HK-2 (cell line): Measurements from ENCODE around the gene GDF11.
A peak's percentile ranks its signal among the peaks of the same experiment; 100 is the strongest.

ENCODE experiments used
- DNase-seq: peaks from one replicate; pipeline ENCODE4 v3.0.0-alpha.2; 2018; ENCODE audit not compliant: unreplicated experiment

GDF11 gene

DNA sequence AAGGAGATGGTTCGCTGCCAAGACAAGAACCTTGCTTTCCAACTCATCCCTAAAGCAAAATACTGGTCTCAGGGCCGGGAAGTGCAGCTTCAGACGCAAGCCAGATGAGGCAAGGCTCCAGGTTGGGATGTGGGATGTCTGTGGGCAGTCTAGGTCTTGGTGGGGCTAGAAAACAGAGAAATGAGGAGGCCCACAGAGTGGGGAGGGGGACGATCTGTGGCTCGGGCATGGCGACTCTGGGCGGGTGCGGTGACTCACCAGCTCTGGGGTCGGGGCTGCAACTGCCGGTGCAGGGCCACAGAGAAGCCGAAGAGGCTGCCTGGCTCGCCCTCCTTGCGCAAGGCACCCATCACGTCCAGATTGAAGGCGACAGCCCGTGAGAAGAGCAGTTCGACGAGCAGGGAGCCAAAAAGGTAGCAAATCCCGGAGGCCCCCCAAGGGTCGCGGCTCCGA lies 35.7 kb upstream of the GDF11 start:
- peak; percentile 17 for DNase-seq

GRCh38 chr12:55707841-55708694 lies 34.9 kb upstream of the GDF11 start, which contains the start of gene ITGA7:
TSS of gene ITGA7 (minus strand) at chr12:55707904. CDS start at chr12:55707682, 222 bp downstream.
- DNase-seq = peak; percentile 35

GRCh38 chr12:55708695-55709233 lies 34.2 kb upstream of the GDF11 start:
- DNase-seq = no peak

DNA sequence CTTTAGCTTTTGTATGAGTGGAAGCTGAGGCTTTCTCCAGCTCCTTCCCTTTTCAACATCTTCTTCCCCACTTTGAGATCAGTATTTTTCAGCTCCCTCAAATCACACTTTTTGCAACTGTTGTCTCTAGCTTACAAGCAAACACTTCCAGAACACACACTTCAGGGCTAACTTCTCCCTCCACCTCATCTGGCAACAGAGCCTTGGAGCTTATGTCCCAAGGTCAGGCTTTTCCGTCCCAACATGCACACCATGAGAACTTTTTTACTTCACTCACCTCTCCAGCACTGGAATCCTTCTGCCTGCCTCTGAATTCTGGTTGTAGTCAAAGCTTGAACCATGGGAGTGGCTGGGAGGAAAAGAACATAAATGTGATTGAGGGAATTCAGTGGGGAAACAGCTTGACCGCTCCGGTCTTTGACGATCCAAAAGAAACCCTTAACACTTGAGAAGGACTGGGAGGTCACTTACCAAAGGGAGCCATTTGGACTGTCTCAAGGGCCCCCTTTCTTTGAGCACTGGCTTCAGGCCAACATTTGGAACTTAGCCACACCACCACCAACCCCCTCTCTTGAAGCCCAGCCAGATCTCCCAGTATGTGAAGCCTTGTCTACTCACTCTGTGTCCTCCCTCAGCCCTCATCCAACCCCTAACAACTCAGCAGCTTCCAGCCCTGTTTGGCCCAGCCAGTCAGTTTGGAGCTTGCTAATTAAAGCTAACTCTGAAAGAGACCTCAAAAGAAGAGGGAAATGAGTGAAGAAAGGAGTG lies 31.0 kb upstream of the GDF11 start:
- no peak for DNase-seq

DNA sequence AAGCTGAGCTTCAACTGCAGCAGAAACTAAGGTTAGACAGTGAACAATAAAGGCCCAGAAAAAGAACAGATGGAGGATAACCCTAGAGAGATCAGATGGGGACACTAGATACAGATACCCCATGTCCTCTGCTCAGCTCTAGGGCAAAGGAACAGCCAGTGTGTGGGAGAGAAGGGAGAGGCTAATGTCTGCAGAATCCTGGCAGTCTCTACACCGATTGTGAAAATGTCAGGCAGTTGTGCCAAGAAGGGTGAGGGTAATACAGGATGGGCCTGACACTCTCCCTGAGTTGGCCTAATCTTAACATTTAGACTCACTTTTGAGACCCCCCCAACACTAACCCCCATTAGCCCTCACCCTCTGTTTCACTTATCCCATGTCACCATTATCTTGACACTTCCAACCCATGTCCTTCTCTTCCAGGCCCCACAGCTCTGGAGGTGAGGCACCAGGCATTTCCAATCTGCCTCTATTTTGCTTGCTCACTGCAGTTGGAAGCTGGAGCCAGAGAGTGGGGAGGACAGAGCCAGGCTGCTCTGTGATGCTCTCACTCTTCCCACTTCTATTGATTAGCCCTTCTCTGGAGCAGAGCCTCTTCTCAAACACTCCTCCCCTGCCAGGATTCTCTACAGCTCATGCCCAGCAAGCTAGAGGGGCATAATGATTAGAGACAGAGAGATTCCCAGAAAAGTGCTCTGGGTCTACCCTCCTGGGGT lies 30.1 kb upstream of the GDF11 start:
- no peak for DNase-seq

DNA sequence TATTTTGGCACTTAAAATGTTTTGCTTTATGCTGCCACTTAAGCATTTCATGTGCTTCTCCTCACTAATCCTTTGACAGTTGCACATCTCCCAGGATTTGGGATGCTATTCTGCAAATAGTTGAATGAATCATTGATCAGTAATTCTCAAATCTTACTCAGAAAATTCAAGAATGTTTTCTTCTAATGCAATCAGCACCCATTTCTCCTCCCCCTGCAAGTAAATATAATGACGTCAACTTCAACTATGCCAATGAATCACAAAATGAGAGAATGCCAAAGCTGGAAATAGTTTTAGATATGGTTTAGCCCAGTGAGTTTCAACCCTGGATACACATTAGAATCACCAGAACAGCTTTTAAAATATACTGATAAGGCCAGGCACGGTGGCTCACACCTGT lies 29.2 kb upstream of the GDF11 start:
- DNase-seq = no peak

- DNase-seq = no peak
Observed at GRCh38 chr12:55715169-55715764, 27.7 kb upstream of the GDF11 start.

DNA sequence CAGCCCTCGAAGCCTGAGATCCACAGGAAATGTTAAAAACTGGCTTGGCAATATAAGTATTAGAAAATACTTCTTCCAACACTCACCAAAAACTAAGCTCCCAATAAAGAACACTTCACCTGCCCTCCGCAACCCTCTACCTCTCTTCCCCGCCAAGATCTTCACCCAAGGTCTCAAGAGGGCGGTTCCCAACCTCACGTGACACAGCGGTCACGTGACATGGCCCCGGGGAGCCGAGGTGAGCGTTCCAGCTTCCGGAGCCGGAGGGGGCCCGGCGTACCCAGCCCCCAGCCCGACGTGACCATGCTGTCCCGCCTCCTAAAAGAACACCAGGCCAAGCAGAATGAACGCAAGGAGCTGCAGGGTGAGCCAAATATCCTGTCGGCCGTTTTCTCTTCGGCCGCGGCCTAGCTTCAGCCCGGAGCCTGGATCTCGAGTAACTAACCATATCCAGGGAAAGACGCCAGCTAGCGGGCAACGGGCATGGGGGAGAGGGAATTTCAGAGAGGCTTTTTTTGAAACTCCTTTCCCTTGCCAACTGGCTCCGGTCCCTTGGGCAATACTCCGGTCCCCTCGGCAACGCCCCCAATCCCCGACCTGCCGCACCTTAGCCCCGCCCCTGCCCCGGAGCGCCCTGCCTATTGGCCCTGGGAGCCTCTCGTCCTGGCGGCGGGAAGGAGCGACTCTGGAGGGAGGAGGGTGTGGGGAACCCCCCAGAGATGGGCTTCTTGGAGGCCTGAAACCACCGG lies 26.9 kb upstream of the GDF11 start, which contains the start of gene BLOC1S1:
Gene BLOC1S1, plus strand, starts transcription at position 214 of the 749 bp plus-strand sequence. Its CDS starts 6 bp downstream, at position 220.
- DNase-seq = peak; percentile 92

GRCh38 chr12:55716582-55716957 lies 26.4 kb upstream of the GDF11 start:
- no peak for DNase-seq

GRCh38 chr12:55717011-55718007 lies 25.6 kb upstream of the GDF11 start:
- peak; percentile 48 for DNase-seq

- DNase-seq = no peak
Observed at GRCh38 chr12:55718015-55718414, 24.9 kb upstream of the GDF11 start.

- no peak for DNase-seq
Observed at GRCh38 chr12:55718624-55719275, 24.2 kb upstream of the GDF11 start.

DNA sequence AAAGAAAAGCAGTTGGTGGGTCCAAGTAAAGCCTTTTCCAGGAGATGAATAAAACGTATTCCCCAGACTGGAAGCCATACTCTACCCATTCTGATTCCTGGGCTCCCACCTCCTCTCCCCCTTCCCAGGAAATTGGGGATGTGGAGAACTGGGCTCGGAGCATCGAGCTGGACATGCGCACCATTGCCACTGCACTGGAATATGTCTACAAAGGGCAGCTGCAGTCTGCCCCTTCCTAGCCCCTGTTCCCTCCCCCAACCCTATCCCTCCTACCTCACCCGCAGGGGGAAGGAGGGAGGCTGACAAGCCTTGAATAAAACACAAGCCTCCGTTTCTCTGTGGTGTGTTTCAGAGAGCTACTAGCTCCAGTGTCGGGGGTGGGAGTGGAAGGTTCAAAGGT lies 23.6 kb upstream of the GDF11 start:
- DNase-seq = no peak

DNA sequence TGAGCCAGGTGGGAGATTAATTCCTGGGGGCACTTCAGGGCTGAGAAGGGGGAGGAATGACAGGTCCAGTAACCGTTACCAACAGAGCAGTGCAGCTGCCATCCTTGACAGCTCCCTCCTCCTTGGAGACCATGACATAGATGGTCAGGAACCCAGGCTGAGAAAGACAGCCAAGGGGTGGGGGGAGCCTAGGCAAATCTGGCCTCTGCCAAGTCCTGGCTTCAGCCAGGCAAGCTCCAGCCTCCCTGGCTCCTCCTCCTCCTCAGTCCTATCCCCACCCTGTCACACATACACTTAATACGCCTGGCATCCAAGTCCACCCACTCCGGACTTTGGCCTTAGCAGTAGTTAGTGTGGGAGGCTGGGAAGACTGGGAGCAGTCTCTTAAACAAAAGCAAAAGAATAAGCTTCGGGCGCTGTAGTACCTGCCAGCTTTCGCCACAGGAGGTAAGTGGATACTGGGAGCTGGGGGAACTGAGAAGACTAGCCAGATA lies 22.8 kb upstream of the GDF11 start, which contains the start of gene RDH5:
Gene RDH5, plus strand, starts transcription at position 323 of the 494 bp plus-strand sequence. CDS start 792 bp downstream, outside the sequence.
- DNase-seq = peak; percentile 40

DNA sequence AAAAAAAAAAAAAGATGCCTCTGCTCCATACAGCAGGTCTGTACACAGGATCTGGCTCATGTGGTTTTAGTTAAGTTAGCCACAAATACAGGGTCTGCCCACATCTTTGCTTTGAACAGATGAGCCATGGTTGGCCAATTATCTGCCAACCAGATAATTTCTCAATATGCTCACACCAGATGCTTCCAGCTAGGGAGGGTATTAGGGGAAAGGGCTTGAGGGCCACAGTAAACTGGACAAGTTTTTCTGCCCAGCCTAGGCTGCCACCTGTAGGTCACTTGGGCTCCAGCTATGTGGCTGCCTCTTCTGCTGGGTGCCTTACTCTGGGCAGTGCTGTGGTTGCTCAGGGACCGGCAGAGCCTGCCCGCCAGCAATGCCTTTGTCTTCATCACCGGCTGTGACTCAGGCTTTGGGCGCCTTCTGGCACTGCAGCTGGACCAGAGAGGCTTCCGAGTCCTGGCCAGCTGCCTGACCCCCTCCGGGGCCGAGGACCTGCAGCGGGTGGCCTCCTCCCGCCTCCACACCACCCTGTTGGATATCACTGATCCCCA lies 22.0 kb upstream of the GDF11 start:
- peak; percentile 84 for DNase-seq

DNA sequence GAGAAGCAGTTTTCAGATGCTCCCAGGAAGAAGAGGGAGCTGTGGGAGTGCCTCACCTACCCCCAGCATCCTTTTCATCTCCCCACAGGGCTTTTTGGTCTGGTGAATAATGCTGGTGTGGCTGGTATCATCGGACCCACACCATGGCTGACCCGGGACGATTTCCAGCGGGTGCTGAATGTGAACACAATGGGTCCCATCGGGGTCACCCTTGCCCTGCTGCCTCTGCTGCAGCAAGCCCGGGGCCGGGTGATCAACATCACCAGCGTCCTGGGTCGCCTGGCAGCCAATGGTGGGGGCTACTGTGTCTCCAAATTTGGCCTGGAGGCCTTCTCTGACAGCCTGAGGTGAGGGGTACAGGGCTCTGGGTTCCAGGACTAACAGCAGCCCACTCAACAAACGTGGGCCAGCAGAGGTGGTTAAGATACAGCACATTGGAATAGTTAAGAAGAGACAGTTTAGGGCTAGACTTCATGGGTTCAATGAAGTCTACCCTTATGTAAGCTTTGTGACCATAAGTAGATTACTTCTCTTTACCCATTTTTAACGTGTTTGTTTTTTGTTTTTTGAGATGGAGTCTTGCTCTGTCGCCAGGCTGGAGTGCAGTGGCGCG lies 21.2 kb upstream of the GDF11 start:
- no peak for DNase-seq

DNA sequence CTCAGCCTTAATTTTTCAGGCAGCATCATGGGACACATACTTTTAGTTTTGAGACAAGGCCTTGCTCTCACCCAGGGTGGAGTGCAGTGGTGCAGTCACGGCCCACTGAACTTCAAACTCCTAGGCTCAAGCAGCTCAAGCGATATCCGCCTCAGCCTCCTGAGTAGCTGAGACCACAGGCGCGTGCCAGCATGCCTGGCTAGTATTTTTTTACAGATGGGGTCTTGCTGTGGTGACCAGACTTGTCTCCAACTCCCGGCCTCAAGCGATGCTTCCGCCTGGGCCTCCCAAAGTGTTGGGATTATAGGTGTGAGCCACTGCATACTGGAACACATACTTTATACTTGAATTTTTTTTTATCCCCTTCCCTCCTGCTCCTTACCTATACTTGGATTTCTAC lies 20.0 kb upstream of the GDF11 start:
- DNase-seq = no peak
